ENCODE results near the gene ERO1B. TPM values are rescaled to one million over a fixed set of nuclear protein-coding genes. Genes with fewer than 3 reads are reported as not detected.
"Not testable (repeated sequence)": the region's sequence is repeated elsewhere in the genome, so short reads cannot be mapped to it uniquely, and the experiment has no call there.

Gene ERO1B
- polyA plus RNA-seq, 1 of the 3 experiments (the other 2 are of a cell fraction), result 0.79 TPM

DNA sequence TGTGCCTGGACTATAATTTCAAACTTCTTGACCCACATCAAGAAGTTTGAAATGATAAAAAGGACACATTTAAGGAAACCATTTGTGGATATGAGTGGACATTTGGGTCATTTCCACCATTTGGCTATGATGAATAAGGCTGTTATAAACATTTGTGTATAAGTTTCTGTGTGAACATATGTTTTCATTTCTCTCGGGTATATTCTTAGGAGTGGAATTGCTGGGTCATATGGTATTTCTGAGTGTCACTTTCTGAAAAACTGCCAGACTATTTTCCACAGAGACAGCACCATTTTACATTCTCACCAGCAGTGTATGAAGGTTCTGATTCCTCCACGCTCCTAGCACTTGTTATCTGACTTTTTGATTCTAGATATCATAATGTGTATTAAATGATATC lies 88.6 kb downstream of the ERO1B start:
- no peak for DNase-seq
- CTCF ChIA-PET, result no interaction called here
- H3K4me1 ChIP-seq (ENCODE audit: control insufficient read depth in 1 of 2, insufficient read depth in 2 of 2, low read depth in 1 of 2, low read length in 1 of 2), result no peaks in the 10 kb centered on the region

GRCh38 chr1:236188084-236188483 lies 93.7 kb downstream of the ERO1B start:
- H3K9me2 ChIP-seq; H3K27me3 ChIP-seq (ENCODE audit: insufficient read depth); H3K9me3 ChIP-seq; DNase-seq; H2AFZ ChIP-seq (ENCODE audit: low read depth); H3K4me1 ChIP-seq (ENCODE audit: control insufficient read depth in 1 of 2, insufficient read depth in 2 of 2, low read depth in 1 of 2, low read length in 1 of 2); H3K4me2 ChIP-seq; POLR2A ChIA-PET; H3K36me3 ChIP-seq (replicated peaks in 1 of 2; ENCODE audit: control insufficient read depth in 1 of 2, insufficient read depth in 2 of 2, low read length in 1 of 2); H4K20me1 ChIP-seq (ENCODE audit: insufficient read depth); H3K27ac ChIP-seq (ENCODE audit: low read depth in 2 of 2, low read length in 1 of 2); H3K79me2 ChIP-seq (ENCODE audit: insufficient read depth); H3F3A ChIP-seq (replicated peaks; ENCODE audit: insufficient read depth); H3K4me3 ChIP-seq (ENCODE audit: low read depth in 2 of 2, low read length in 1 of 2); CTCF ChIA-PET; H3K9ac ChIP-seq: not testable (repeated sequence)
- WGBS (ENCODE audit: low lambda C conversion rate), result 100% methylated on average over 1 of the region's 1 CpG

More for the DNA sequence above, 88.6 kb downstream of the ERO1B start:
- POLR2A ChIA-PET, result no interaction called here
- H4K20me1 ChIP-seq (ENCODE audit: insufficient read depth), result no peaks in the 10 kb centered on the region
- H3K4me3 ChIP-seq (ENCODE audit: low read depth in 2 of 2, low read length in 1 of 2), result no peak overlapping the region
- H3F3A ChIP-seq (replicated peaks; ENCODE audit: insufficient read depth), result no peaks in the 10 kb centered on the region
- H3K79me2 ChIP-seq (ENCODE audit: insufficient read depth), result no peaks in the 10 kb centered on the region
- no peak overlapping the region for H3K27ac ChIP-seq (ENCODE audit: low read depth in 2 of 2, low read length in 1 of 2)
- no peak overlapping the region for H2AFZ ChIP-seq (ENCODE audit: low read depth)
- H3K9me2 ChIP-seq, result no peaks in the 10 kb centered on the region
- H3K36me3 ChIP-seq (replicated peaks in 1 of 2; ENCODE audit: control insufficient read depth in 1 of 2, insufficient read depth in 2 of 2, low read length in 1 of 2), result peaks cover 0 to 3% of the 10 kb centered on the region in 2 experiments
- no peaks in the 10 kb centered on the region for H3K9me3 ChIP-seq
- 84% methylated on average over 2 of the region's 2 CpGs for WGBS (ENCODE audit: low lambda C conversion rate)
- no peak for TF ChIP-seq GABPA (IDR thresholded peaks at IDR 0.05; ENCODE audit: low read depth)
- H3K27me3 ChIP-seq (ENCODE audit: insufficient read depth), result no peaks in the 10 kb centered on the region
- no peak overlapping the region for H3K4me2 ChIP-seq
- no peak overlapping the region for H3K9ac ChIP-seq

DNA sequence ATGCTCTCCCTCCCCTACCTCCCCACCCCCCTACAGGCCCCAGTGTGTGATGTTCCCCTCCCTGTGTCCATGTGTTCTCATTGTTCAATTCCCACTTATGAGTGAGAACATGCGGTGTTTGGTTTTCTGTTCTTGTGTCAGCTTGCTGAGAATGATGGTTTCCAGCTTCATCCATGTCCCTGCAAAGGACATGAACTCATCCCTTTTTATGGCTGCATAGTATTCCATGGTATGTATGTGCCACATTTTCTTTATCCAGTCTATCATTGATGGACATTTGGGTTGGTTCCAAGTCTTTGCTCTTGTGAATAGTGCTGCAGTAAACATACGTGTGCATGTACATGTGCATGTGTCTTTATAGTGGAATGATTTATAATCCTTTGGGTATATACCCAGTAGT lies 95.3 kb downstream of the ERO1B start:
- H2AFZ ChIP-seq (ENCODE audit: low read depth); H3K9me3 ChIP-seq; H3K4me1 ChIP-seq (ENCODE audit: control insufficient read depth in 1 of 2, insufficient read depth in 2 of 2, low read depth in 1 of 2, low read length in 1 of 2); H3K4me3 ChIP-seq (ENCODE audit: low read depth in 2 of 2, low read length in 1 of 2); H3K4me2 ChIP-seq; H3K36me3 ChIP-seq (replicated peaks in 1 of 2; ENCODE audit: control insufficient read depth in 1 of 2, insufficient read depth in 2 of 2, low read length in 1 of 2); H3K79me2 ChIP-seq (ENCODE audit: insufficient read depth); DNase-seq; H3K27me3 ChIP-seq (ENCODE audit: insufficient read depth); H3K9ac ChIP-seq; H3K27ac ChIP-seq (ENCODE audit: low read depth in 2 of 2, low read length in 1 of 2); H3K9me2 ChIP-seq; H3F3A ChIP-seq (replicated peaks; ENCODE audit: insufficient read depth); CTCF ChIA-PET; POLR2A ChIA-PET; H4K20me1 ChIP-seq (ENCODE audit: insufficient read depth): not testable (repeated sequence)
- WGBS (ENCODE audit: low lambda C conversion rate), result 98% methylated on average over 2 of the region's 2 CpGs

DNA sequence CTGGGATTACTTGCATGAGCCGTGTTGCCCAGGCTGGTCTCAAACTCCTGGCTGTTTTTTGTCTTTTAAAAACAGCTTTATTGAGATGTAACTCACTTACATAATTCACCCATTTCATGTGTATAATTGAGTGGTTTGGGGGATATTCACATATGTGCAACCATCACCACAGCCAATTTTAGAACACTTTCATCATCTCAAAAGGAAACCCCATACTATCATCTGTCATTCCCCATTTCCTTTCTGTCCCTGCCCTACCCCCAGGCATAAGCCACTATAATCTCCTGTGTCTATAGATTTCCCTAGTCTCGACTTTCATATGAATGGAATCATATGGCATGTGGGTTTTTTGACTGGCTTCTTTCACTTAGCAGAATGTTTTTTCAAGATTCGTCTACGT lies 96.1 kb downstream of the ERO1B start:
- Histone ChIP-seq H3K9ac (no peak overlapping the region), H3K27ac (ENCODE audit: low read depth in 2 of 2, low read length in 1 of 2) (no peak overlapping the region), H3K79me2 (ENCODE audit: insufficient read depth) (no peaks in the 10 kb centered on the region), H3K4me1 (ENCODE audit: control insufficient read depth in 1 of 2, insufficient read depth in 2 of 2, low read depth in 1 of 2, low read length in 1 of 2) (no peaks in the 10 kb centered on the region), H3K4me3 (ENCODE audit: low read depth in 2 of 2, low read length in 1 of 2) (no peak overlapping the region), H3K27me3 (ENCODE audit: insufficient read depth) (no peaks in the 10 kb centered on the region), H3K9me3 (no peaks in the 10 kb centered on the region), H3F3A (replicated peaks; ENCODE audit: insufficient read depth) (no peaks in the 10 kb centered on the region), H3K4me2 (no peak overlapping the region), H3K36me3 (replicated peaks in 1 of 2; ENCODE audit: control insufficient read depth in 1 of 2, insufficient read depth in 2 of 2, low read length in 1 of 2) (no peaks in the 10 kb centered on the region), H4K20me1 (ENCODE audit: insufficient read depth) (no peaks in the 10 kb centered on the region), H3K9me2 (no peaks in the 10 kb centered on the region), H2AFZ (ENCODE audit: low read depth) (no peak overlapping the region)
- CTCF ChIA-PET, result no interaction called here
- TF ChIP-seq SMC3 (IDR thresholded peaks at IDR 0.05; ENCODE audit: low read depth, low read length) (no peak), ZBTB33 (IDR thresholded peaks at IDR 0.05; ENCODE audit: borderline replicate concordance, low read depth) (no peak)
- no peak for DNase-seq
- POLR2A ChIA-PET, result no interaction called here
- WGBS (ENCODE audit: low lambda C conversion rate), result 88% methylated on average over 4 of the region's 4 CpGs

Measured in SK-N-SH (cell line).